Inflammatory macrophage (primary cell): ENCODE results near the gene MRPL53.
"Not testable (repeated sequence)": the region's sequence is repeated elsewhere in the genome, so short reads cannot be mapped to it uniquely, and the experiment has no call there.

Experiments used
- DNase-seq, 2 donors: peaks; one replicate each; pipeline ENCODE4 v3.0.0-alpha.2; 2020 to 2022

The MRPL53 gene

DNA sequence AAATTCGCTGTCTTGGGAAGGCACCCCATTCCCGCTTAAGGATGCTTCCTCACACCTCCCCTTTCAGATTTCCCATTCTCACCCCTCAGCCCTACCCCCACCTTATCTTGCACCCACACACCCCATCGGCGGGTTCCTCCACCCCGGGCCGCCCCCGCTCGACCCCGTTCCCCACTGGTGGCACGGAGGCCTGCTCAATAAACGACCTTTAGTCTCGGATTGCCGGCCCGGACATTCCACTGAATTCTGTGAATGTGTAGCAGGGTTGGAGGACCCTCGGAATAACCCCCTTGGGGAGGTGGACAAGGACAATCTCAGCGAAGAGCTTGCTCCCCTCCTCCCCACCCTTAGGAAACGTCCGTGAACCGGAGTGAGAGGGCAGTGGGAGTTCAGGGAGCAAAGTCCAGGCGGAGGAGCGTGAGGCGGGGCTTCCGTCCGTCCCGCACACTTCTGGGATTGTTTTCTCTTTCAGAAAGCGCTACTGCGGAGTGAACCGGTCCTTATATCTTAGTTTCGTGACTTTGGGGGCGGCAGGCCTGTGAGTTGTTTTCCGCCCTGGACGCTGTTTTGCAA is 29.8 kb upstream of the MRPL53 start:
- DNase-seq: peak in 1 of 2 donors; percentile 35

DNA sequence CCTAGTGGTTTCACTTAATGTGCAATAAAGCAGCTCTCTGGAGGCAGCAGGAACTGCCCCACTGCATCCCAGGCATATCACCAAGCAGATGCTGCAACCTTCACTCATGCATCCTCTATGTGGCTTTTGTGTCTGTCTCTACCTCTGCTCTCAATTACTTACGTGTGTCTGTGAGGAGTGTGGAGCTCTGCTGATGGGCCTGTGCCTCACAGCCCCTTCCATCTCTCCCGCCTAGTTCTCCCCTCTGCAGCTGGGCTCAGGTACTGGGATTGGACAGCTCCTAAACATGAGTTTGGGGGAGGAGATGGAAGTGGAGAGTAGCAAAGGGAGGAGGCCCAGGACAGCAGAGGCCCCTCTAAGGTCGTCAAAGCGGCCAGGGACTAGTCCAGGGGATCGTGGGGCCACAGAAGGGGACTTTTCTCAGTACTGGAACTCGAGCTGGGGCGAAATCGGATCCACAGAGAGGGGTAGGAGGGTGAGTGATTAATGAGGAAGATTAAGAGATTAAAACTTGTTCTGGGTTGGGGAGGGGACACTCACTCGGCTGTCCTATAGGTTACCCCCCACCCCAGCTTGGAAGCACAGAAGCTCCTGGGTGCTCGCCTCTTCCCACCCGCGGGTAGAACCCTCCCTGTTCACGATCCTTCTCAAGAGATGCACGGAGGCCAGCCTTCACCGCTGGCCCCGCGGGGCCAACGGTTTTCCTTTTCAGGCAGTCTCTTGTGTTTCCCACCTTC is 29.0 kb upstream of the MRPL53 start:
- no peak for DNase-seq

DNA sequence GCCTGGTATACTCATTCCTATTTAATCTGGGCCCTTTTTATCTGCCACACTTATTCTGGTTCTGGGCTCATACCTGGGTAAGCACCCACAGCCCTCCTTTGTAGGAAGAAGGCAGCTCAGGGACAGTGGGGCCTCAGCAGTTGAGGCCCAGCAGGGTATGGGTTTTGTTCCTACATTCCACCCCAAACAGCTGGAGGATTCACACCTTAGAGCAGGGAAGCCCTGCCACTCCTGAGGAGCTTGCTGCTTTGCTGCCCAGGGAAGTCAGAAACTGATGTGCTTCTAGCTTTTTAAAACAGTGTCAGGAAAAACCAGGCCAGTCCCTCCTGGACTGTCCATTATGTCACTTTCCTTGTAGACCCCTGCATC is 28.1 kb upstream of the MRPL53 start:
- DNase-seq: no peak

DNA sequence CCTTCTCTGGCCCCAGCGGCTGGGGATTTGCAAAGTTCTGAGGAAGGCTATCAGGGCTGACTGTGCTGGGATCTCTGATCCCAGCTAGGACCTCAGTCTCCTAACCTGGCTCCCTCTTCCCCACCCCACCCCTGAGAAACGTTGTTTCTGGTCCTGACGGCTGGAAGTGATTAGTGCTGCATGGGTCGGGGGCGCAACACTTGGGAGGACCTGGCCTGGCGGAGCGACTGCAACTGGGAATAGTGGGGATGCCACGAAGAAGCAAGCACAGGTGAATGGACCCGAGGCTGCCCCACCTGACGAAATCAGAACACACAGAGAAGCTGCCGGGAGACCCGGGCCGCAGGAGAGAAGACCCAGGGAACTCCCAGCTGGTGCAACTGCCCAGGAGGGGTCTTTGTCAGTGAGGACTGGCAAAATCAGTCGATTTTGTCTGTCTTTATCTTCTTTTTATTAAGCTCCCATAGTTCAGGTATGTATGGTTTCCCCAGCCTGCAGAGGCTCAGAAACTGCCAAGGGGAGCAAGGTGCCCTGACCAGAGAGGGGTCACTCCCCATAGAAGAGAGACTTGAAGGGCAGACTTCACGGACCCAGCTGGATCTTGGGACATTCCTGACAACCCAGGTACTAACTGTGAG is 27.6 kb upstream of the MRPL53 start:
- DNase-seq: no peak

DNA sequence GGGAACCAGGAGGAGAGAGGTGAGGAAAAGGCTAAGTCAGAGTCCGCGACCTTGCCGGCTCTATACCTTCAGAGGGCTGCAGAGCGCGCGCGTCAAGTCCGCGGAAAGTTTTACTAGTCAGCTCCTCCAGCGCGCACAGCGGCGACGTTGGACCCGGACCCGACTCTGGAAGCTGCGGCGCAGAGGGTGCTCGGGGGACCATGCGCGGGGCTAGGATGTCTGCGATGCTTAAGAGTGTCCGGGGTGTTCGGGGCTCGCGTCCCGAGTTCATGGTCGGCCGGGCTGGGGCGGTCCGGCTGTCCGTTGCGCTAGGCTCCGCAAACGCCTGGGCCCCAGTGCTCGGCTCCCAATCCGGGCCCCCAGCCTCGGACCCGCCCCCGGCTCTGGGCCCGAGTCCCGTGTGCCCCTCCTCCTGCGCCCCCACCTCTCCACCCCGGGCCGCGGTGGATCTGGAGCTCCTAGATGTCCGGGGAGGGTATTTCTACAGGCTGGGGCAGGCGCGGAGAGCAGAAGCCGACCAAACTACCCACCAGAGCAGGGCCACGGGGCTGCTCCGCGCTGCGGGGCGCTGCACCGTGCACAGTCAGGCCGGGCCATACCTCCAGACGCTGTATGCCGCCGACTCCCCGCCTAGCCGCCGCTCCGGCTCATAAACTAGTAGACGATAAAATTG is 26.9 kb upstream of the MRPL53 start, which contains the start of gene LBX2:
TSS of gene LBX2 (minus strand) at position 337 of the 673 bp plus-strand sequence. CDS start at position 271, 66 bp downstream.
- DNase-seq: no peak

DNA sequence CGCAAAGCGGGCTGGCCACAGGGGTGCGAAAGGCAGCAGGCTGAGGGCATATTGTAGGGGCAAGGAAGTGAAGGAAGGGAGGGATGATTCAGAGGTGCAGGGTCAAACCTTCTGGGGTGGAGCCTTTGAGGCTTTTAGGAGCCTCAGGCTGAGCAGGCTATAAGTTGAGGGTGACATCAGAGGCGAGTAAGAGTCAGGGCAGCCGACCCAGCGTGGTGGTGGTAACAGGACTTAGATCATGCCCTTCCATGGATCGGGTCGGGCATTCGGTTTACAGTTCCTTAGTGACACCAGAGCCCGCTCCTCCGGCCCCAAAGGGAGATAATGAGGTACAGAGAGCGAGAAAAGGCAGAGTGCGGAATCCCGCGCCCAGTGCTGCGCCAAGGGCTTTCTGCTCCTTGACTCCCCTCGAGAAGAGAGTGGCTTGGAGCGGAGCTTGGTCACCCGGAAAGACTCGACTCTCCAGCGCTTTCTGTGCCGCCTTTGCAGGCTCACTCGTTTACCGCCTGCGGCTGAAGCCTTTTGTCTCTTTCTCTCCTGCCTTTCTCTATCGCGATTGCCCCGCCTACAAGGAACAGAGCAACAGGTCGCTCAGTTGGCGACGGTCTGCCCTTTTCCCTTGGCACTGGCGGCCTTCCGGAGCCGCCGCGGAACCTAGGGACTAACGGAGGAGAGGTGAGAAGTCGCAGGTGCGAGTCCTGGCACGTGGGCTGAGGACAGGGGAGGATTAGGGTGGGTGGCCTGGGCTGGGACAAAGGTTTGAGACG is 26.2 kb upstream of the MRPL53 start:
- peak; percentile 15 to 57 for DNase-seq

DNA sequence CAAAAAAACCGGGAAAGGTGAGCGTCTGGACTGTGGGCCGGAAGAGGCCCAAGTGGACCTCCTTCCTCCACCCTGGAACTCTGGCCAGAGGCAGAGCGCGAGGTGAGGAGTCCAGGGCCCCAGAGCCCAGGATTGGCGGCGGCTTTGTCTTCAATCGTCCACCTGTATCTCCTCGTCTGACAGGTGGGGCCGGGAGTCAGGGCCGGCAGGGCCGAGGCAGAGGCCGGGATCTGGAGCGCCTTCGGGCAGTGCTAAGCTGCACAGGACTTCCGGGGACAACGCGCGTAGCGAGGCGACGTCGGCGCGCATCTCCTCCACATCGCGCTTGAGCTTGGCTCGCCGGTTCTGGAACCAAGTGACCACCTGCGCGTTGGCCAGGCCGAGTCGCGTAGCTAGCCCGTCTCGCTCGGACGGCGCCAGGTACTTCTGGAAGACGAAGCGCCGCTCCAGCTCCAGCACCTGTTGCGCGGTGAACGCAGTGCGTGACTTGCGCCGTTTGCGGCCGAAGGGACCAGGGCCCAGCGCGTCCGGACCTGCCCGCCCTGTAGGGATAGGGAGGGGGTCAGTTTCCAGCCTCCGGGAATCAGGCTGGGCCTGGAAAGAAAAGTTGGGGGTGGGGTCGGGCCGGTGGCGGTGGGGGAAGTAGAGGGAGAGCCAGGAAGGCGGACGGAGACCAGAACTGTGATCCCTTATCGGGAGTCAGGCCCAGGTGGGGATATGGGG is 25.5 kb upstream of the MRPL53 start:
- DNase-seq: peak; percentile 15 to 31

DNA sequence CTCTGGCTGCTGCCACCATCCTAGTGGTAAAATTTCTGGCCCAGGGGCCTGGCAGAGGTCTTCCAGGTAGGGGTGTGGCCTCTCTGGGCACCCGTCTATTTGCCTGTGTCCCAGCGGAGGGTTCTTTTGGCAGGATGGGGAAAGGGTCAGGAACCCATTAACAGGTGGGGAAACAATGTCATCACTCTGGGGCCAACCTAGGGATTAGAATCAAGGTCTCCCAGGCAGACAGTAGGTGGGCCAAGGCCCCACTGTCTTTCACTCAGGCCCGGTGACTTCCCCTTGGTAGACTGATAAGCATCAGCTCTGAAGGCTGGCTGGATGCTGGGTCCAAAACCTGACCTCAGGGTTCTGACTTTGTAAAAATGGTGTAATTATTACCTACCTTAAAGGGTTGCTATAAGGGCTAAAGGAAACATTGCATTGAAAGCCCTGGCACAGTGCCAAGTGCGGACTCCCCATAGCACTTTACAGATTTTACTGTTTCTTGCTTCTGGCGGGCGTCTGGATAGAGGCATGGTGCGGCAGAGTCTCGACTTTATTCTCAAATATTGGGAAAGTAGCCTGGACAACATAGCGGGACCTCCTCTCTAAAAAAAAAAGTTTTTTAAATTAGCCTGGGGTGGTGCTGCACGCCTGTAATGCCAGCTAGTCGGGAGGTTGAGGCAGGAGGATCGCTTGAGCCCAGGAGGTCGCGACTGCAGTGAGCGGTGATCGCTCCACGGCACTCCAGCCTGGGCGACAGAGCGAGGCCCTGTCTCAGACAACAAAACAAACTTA is 24.7 kb upstream of the MRPL53 start:
- DNase-seq: no peak

DNA sequence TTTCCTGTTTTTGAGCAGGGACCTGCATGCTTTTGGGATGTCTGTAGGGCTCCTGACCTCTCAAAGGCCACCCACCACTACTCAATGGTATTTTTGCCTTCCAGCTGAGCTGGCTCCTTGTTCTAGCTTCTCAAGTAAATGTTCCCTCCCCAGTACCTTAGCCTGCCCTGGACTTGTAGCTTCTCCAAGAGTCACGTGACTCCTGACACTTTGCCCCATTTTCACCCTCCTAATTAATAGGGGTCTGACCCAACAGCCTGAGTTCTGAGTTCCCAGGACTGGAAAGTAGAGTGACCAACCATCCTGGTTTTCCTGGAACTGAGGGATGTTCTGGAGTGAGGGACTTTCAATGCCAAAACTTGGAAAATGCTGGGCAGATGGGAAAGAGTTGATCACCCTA is 23.0 kb upstream of the MRPL53 start:
- no peak for DNase-seq

DNA sequence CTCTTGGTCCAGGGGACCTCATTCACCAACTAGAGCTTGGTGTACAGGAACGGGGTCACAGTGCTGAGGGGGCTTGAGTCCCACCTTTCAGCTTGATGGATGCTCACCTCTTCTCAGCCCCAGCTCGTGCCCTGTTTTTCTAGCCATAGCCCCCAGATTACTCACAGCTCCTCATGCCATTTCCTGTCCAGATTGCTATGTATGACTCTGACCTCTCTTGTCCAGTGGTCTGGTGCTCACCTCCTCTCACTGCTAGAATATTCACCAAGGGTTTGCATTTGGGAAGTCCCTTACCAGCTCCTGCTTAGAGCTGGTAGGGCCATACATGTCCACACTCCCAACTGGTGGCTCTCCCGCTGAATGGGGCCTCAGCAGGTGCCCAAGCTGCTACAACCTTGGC is 21.1 kb upstream of the MRPL53 start:
- no peak for DNase-seq

DNA sequence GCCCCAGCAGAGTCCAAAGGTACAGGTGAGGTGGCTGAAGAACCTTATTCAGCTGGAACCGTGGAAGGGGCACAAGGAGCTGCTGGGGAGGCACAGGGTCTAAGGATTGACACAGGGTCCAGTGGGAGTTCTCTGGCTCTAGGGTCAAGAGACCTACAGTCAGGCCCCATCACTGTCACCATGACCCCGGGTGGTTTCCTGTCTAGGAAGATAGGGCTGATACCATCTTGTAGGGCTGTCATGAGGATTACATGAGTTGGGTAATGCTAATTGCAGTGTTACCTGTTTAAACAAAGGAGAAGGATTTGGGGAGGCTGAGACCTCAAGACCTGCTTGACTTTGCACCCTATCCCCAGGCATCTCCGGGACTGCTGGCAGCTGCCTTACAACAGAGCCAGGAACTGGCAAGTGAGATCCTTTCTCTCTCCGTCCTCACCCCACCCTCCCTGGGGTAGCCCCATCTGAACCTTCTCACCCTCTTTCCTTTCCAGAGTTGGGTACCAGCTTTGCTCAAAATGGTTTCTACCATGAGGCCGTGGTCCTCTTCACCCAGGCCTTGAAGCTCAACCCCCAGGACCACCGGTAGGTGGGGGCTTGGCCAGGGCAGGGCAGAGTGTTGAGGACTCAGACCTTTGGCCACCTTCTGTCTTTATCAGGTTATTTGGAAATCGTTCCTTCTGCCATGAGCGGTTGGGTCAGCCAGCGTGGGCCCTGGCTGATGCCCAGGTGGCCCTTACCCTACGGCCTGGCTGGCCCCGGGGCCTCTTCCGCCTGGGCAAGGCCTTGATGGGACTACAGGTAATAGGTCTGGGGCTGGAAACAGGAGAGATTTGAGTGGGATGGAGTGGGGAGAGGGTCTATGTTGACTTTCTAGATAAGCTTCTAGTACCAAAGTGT is 19.4 kb upstream of the MRPL53 start:
- no peak for DNase-seq

DNA sequence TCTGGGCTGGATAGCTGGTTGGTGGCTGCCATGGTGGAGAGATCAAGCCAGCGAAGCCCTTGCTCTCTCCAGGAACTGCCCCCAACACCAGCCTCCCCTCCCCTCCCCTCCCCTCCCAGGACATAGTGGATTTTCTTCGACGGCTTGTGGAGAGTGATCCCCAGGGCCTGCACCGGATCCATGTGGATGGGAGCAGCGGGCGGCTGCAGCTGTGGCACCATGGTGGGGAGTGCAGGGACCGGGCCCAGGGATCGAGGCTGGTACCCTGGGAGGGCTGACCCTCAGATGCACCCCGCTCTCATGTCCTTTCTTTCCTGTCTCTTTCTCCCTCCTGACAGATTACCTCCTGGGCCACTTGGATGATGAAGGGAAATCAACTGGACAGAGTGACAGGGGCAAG is 17.4 kb upstream of the MRPL53 start:
- DNase-seq: no peak

DNA sequence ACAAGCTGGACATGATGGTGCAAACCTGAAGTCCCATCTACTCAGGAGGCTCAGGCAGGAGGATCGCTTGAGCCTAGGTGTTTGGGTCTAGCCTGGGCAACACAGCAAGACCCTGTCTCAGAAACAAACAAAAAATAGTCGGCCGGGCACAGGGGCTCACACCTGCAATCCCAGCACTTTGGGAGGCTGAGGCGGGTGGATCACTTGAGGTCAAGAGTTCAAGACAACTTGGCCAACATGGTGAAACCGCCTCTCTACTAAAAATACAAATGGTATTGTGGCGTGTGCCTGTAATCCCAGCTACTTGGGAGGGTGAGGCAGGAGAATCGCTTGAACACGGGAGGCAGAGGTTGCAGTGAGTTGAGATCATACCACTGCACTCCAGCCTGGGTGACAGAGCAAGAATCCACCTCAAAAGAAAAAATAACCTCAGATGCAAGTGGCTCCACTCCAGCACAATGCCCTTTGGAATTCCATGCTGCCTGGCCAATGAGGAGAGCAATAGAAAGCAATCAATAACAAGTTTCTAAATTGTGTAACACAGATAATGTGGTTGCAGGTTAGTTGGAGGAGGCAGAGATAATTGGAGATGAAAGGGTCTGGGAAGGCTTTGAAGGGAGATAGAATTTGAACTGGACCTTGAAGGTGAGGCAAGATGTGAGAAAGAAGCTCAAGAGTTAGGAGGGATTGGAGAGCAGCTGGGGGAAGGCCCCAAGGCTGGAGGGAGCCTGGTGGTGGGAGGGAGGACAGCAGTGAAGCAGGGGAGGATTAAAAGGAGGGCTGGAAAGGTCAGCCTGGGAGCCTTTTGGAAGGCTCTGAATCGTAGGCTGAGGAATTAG is 16.4 kb upstream of the MRPL53 start:
- DNase-seq: no peak

DNA sequence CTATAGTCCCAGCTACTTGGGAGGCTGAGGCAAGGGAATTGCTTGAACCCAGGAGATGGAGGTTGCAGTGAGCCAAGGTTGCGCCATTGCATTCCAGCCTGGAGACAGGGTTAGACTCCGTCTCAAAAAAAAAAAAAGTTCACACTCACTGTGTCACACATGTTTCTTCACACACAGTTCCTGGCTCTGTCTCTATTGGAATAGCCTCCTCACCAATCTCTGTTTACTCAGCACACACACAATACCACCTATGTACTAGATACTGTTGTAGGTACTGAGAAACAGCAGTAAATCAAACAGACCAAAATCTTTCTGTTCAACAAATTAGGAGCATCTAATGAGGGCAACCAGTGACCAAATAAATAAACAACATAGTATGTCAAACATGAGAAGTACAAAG is 13.7 kb upstream of the MRPL53 start:
- no peak for DNase-seq

DNA sequence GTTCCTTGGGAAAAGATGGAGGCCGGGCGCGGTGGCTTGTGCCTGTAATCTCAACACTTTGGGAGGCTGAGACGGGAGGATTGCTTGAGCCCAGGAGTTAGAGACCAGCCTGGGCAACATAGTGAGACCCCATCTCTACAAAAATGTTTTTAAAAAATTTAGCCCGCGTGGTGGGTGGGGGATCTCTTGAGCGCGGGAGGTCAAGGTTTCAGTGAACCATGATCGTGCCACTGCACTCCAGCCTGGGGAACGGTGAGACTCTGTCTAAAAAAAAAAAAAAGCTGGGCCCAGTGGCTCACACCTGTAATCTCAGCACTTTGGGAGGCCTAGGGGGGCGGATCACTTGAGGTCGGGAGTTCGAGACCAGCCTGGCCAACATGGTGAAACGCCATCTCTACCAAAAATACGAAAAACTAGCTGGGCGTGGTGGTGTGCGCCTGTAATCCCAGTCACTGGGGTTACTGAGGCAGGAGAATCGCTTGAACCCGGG is 11.2 kb upstream of the MRPL53 start:
- not testable (repeated sequence) for DNase-seq

DNA sequence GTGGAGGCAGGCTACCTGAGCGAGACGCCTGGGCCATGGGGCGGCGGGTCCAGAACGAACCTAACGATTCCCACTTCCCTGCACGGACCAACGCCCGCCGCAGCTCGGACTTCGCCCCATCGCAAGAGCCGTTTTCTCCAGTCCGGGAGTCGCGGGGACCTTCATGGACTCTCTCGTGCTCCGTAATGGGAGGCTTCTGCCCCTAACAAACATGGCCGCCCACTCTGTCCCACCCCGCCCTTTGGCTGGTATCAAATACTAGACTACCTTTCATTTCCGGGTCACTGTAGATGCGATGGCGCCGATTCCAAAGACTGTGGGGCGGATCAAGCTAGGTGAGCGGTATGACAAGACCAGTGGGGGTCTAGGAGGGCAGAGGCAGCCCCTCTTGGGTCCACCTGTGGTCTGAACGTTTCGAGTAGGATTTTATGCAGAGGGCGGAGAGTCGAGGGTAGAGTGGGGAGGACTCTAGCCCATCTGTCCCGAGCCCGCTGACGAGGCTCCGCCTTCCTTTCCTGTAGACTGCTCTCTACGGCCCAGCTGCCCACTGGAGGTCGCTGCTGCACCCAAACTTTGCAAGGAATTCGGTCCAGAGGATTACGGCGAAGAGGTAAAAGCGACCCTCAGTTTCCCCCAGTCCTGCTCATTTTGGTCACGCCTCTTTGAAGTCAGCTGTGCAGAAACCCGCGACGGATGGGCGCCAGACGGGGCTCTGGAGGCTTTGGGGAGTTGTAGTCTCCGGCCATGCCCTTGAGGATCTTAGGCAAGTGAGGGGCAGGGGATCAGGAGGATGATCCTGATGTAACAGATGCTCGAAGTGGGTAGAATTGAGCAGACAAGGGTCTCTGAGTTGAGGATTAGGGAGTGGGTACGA is 10.6 kb upstream of the MRPL53 start, which contains the start of the genes CCDC142 and TTC31:
TSS of gene CCDC142 (minus strand) at position 198 of the 874 bp plus-strand sequence. CDS start at position 37, 161 bp downstream.
TSS of gene TTC31 (plus strand) at position 281 of the 874 bp plus-strand sequence. CDS start at position 296, 15 bp downstream.
- peak; percentile 95 to 97 for DNase-seq

DNA sequence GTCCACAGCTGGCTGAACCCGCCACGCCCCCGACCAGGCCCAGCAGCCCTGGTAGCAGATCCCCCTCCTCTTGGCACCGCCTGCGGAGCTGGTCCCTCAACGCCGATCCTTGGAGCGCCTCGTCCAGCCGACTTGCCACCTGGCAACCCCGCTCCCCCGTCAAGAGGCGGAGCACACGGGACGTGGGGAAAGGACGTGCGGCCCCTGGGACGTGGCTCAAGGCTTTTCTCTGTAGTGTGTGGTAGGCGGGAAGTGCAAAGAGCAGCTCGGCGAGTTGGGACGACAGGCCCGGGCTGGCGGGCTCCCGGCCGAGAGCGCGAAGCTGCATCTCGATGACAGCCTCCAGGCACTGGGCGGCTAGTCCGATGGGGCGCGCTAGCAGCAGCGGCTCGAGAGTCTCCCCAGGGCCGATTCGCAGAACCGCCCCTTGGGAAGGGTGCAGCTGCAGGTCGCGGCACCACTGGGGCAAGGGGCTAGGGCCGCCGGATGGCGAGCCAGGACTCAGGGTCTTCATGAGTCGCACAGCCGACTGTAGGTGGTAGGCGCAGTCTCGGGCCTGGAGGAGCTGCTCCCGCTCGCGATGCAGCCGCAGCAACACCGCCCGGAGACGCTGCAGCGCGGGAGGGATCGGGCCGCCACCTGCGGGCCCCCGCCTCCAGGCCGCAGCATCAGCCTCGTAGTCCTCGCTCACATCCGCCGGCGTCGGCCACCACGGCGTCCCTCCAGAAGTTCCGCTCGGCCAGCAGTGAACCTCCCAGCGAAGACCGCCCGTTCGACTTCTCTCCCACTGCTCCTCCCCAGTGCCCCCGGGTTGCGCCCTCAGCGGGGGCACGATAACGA is 9.7 kb upstream of the MRPL53 start:
- peak in 1 of 2 donors; percentile 68 for DNase-seq
